Right ventricle myocardium superior (tissue), 1 donor: Measurements from ENCODE around the gene CCNC. TPM values are rescaled to one million over a fixed set of nuclear protein-coding genes. Genes with fewer than 3 reads are reported as not detected.
"Not testable (repeated sequence)": the region's sequence is repeated elsewhere in the genome, so short reads cannot be mapped to it uniquely, and the experiment has no call there.

ENCODE experiments used
- ATAC-seq: fragments of 200-7000 bp; cut with Tn5 transposase; one replicate; pipeline ENCODE4 v1.9.1; 2020; ENCODE audit warnings: mild to moderate bottlenecking; ENCODE audit not compliant: poor library complexity
- DNase-seq: peaks from one replicate; pipeline ENCODE4 v3.0.0-alpha.2; 2020
- intact Hi-C: fragments of 100-400 bp; cut with DNase I; formaldehyde crosslinking; loops from one replicate; pipeline ENCODE4 v1.11.2; 2022
- total RNA-seq: library from RNA; stranded (reverse); fragmentation: NEBNext Ultra II Directional; extraction: Animal tissue kit (Norgen Biotek cat#: 25700); gene quantifications from one replicate; pipeline ENCODE4 v1.2.1, GENCODE V29; 2021
- donor health status: DM: no; HTN: yes; CAD: no; lungs with severe emphysema.

CCNC gene
- total RNA-seq, 1 donor from 2014 or later: 19.3 TPM

DNA sequence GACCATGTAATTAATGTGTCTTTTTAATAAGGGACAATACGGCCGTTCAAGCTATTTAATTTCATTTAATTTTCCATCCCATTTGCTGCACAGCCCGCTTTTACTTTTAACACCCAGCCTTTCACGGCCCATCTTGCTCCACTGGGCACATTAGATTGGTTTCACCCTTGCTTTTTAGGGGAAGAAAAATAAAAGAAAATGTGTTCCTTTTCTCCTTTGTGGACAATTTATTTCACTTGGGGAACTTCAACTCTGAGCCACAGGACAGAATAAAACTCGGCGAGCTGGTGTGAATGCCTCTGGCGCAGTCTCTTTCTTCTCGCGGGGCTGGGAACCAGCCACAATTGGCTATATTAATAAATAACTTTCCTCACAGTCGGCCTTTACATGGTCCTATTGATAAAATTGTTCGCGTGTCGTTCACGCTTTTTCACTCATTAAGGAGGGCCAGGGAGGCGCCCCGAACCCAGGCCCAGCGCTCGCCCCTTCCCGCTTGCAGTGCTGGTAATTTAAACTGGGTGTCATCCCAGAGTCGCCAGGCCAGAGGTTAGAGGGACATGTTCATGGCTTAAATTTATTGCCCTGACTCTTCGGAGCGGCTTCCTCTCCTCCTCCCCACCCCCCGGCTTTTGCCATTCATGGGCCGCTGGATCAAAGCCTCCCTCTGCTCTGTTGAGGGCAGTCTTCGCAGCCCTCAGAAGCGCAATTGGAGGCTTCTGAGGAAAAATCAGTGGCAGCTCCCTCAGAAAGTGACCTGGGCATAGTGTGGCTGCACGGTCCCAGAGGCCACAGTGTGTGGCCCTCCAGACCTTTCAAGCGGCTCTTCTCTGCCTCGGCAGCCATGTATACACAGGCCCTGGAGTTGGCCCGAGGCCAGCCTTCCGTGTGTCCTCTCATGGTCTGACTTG, 36.0 kb upstream of the CCNC start:
- DNase-seq (no peak), ATAC-seq (no peak)
- intact Hi-C loops: no loop called here

DNA sequence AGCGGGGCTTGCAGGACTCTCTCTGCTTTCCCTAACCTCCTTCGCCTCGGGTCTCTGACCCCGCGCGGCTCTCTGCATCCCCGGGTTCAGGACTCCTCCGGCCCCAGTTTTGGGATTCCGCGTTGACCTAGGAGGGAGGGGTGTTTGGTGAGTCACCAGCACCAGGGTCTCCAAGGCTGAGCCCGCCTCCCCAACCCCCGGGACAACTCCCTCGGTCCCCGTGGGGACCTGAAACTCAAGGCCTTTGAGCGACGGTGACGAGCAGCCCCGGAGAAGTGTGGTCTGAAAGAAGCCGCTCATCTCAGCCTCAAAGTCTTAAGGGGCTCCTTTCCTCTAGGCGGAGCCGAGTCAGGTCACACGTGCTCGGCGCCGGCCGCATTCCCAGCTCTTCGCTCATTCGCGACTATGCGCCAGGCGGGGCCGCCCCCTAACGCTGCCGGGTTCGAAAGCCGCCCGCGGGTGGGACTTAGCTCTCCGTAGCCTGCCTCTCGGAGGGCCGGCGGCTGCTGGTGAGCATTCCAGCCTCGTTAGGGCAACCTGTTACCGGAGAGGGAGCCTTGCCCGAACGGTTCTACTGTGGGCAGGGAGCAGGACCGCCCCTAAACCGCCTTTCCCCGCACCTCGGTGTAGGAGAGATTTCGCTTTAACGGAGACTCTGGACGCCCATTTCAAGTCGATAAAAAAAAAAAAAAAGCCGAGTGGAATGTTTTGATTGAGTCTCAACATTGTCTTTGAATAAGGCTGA, 35.1 kb upstream of the CCNC start:
- intact Hi-C loops: no loop called here
- DNase-seq: peak; percentile 51
- ATAC-seq: peak; percentile 61

DNA sequence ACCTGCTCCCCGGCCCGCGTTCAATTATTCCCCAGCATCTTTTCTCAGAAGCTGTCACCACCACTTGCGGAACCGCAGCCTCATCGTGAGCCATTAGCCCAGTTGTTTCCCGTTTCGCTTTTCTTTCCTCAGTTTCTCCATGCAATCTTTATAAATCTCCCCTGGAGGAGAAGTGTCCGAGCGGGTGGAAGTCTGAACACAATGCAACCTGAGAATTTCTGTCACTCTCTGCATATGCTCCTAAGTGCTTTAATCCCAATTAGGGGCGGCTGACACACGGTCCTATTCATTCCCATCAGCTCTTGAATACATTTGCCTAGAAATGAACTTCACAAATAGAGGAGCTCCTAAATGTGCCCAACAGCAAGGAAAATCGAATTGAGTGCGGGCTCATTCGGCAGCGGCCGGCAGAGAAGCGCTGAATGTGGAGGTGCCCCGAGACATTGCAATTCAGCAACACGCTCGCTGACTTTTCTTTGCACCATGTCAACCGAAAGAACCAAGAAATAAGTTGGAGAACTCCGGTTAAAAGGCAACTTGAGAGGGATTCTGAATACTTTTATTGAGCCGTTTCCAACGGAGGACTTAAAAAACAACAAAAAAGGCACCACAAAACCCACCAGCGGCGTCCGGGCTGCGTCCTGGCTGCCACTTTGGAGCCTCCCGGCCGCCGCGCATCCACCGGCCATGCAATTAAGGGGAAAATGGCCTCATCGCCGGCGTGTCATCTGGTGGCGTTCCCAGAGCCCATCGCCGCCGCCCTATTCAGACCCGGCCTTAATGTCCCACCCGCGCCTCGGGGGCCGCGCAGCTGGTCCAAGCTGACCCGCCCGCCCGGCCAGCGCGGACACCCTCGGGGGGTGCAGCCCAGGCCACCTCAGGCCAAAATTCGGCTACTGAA, 34.3 kb upstream of the CCNC start:
- ATAC-seq (no peak), DNase-seq (no peak)
- intact Hi-C loops: no loop called here

- intact Hi-C loops, DNase-seq, ATAC-seq: not testable (repeated sequence)
These were observed 26.2 kb upstream of the CCNC start for GRCh38 chr6:99594696-99595095.

DNA sequence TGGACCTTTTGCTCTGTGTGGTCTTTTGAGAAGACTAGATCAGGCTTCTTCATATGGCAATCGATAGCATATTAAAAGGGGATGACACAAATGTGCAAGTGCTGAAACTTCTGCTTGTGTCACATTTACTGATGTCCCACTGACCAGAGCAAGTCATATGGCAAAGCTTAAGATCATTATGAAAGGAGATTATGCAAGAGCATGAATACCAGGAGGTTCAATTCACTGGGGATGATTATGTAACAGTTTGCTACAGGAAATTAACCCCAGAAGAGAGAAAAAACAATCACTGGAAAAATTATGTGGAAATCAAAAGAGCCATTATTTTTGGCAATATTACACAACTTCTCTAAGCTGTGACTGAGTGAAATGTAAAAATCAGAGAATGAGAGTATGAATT, 24.4 kb upstream of the CCNC start:
- no peak for ATAC-seq
- DNase-seq: no peak
- intact Hi-C loops: no loop called here

DNA sequence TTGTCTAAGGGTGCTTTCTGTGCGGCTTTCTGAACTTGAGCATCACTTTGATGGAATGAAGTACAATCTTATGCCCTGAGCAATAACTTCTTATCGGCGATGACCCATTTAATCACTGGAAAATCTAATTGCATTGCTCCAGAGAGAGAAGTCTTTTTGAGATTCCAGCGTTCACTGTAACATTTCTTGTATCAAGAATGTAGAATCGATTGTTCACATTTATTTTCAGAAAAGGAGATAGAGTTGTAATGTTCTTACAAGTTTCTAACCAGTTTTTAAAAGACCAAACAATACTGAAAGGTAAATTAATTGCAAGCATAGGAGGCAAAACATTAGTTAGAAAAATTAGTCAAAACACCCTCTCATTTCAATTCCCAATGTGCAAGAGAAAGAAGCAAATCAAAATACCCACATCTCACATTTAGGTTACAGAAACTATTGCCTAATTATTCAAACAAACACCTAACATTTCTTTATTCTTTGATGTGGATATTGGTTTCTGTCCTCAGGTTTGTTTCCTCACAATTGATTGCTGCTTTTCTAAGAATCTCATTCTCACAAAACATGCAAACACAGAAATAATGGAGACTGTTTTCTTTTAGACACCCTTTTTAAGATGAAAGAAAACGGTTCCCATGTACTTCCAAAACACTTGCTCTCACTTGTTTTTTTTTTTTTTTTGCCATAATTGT, 23.4 kb upstream of the CCNC start:
- intact Hi-C loops: no loop called here
- ATAC-seq (no peak), DNase-seq (no peak)

- intact Hi-C loops: no loop called here
- DNase-seq (no peak), ATAC-seq (no peak)
These were observed 22.5 kb upstream of the CCNC start for GRCh38 chr6:99590728-99591672.

- intact Hi-C loops: loop anchor here (10.0 kb wide), 1 partner anchor 155 kb away; no protein-coding TSS in a partner anchor
- no peak for ATAC-seq
- DNase-seq: no peak
These were observed 21.5 kb upstream of the CCNC start for GRCh38 chr6:99589907-99590493.

GRCh38 chr6:99589290-99589672, 20.8 kb upstream of the CCNC start:
- ATAC-seq: peak; percentile 15
- DNase-seq: no peak
- intact Hi-C loops: loop anchor here (10.0 kb wide), 1 partner anchor 156 kb away; no protein-coding TSS in a partner anchor

DNA sequence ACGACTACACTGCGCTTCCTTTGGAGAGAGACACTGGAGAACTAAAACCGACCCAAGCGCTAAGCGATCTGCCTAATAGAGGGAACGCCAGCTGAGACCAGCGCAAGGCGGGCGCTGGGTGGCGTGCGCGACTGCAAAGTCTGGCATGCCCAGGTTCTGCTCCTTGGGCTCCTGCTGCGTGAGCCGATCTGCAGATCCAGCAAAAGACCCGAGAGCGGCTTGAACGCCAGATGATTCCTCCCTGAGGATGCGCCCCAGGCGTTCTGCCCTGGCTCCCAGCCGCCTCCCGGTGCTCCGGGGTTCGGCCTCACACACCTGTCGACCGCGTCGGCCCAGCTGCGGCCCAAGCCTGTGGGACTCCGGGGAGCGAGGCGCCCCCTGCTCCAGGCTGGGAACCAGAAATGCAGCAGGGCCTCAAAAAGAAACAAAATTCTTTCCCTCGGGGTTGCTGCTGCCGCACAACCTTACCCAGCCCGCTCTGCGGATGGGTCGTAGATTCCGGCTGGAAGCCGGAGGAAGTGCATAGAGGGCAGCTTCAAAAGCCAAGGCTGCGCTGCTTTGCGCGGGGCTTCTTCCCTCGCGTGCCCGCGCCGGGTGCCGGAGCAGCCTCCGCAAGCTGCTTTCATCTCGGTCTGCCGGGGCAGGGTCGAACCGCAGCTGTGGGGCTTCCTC, 20.3 kb upstream of the CCNC start:
- DNase-seq (peak; percentile 80), ATAC-seq (peak; percentile 97)
- intact Hi-C loops: loop anchor here (10.0 kb wide), 1 partner anchor 156 kb away; no protein-coding TSS in a partner anchor

GRCh38 chr6:99587792-99588191, 19.3 kb upstream of the CCNC start:
- intact Hi-C loops: loop anchor here (10.0 kb wide), 1 partner anchor 157 kb away; no protein-coding TSS in a partner anchor
- ATAC-seq (no peak), DNase-seq (no peak)

- no peak for DNase-seq
- intact Hi-C loops: loop anchor here (10.0 kb wide), 1 partner anchor 165 kb away; no protein-coding TSS in a partner anchor
- ATAC-seq: no peak
These were observed 11.3 kb upstream of the CCNC start for GRCh38 chr6:99579781-99580180.

- DNase-seq (no peak), ATAC-seq (no peak)
- intact Hi-C loops: no loop called here
These were observed 7.2 kb upstream of the CCNC start for GRCh38 chr6:99575544-99576227.

- intact Hi-C loops: no loop called here
- no peak for DNase-seq
- ATAC-seq: no peak
These were observed 5.6 kb upstream of the CCNC start for GRCh38 chr6:99573980-99574617.

GRCh38 chr6:99563056-99563723, 5.3 kb downstream of the CCNC start:
- DNase-seq (no peak), ATAC-seq (peak; percentile 34)
- intact Hi-C loops: no loop called here
